ENCODE data around the gene MAU2. TPM values are rescaled to one million over a fixed set of nuclear protein-coding genes. Genes with fewer than 3 reads are reported as not detected.

Gene MAU2
- total and polyA plus RNA-seq, 10 of the 15 experiments (the other 5 are each of a cell fraction or from before 2014, with no cell fraction given): 1.8 to 47.2 (median 22.1) TPM

- FAIRE-seq (no peak), DNase-seq (ENCODE audit: low read depth, low spot score) (no peak), ATAC-seq (no peak)
- BruUV-seq (replicated peaks): no TSS peak
- Histone ChIP-seq H2AFZ (ENCODE audit: control insufficient read depth, low read depth, low read length) (no peak overlapping the region), H3K4me1 (ENCODE audit: control insufficient read depth, insufficient read depth, low read length) (no peaks in the 10 kb centered on the region), H4K20me1 (ENCODE audit: control insufficient read depth, insufficient read depth) (no peaks in the 10 kb centered on the region), H3K4me3 (no peak overlapping the region), H3K4me2 (ENCODE audit: control insufficient read depth, insufficient read depth) (no peak overlapping the region), H3K27ac (ENCODE audit: control insufficient read depth, insufficient read depth) (no peak overlapping the region), H3K27me3 (replicated peaks in 1 of 2; ENCODE audit: control insufficient read depth in 2 of 2, insufficient read depth in 2 of 2, low read length in 1 of 2) (no peaks in the 10 kb centered on the region; a peak in 2 of 4 replicates), H3K9me3 (replicated peaks; ENCODE audit: control insufficient read depth, insufficient read depth, low read length) (no peaks in the 10 kb centered on the region), H3K79me2 (ENCODE audit: control insufficient read depth, insufficient read depth, low read length) (no peaks in the 10 kb centered on the region), H3K36me3 (ENCODE audit: control insufficient read depth in 2 of 2, insufficient read depth in 2 of 2, low read length in 1 of 2) (peaks cover 0 to 3% of the 10 kb centered on the region in 2 experiments; a peak in 3 of 4 replicates), H3K9ac (ENCODE audit: control insufficient read depth, insufficient read depth, low read length) (no peak overlapping the region)
- ChIA-PET SMC1A (ENCODE audit: uncharacterized antibody, unreplicated experiment) (no interaction called here), POLR2A (no interaction called here), CTCF (no interaction called here), RAD21 (ENCODE audit: unreplicated experiment) (no interaction called here)
- no peak for TF ChIP-seq NFYB (IDR thresholded peaks at IDR 0.05; ENCODE audit: insufficient read depth, low read depth, low read length)
- no peak for TF ChIP-seq BCL3 (IDR thresholded peaks at IDR 0.05; ENCODE audit: borderline replicate concordance, insufficient read depth, low read depth, low read length, poor library complexity, severe bottlenecking)
- TF ChIP-seq E2F4 (IDR thresholded peaks at IDR 0.05; ENCODE audit: low read depth, low read length): no peak
- TF ChIP-seq BHLHE40 (IDR thresholded peaks at IDR 0.05; ENCODE audit: borderline replicate concordance in 1 of 2, low read depth in 2 of 2, low read length in 1 of 2): no peak
- no peak for TF ChIP-seq JUND (IDR thresholded peaks at IDR 0.05; ENCODE audit: low read depth, low read length)
- TF ChIP-seq TARDBP (IDR thresholded peaks at IDR 0.05; ENCODE audit: borderline replicate concordance): no peak
- no peak for TF ChIP-seq BCLAF1 (IDR thresholded peaks at IDR 0.05)
- TF ChIP-seq ETV6 (conservative IDR thresholded peaks at IDR 0.05 in 1 of 2, IDR thresholded peaks at IDR 0.05 in 1 of 2; ENCODE audit: borderline replicate concordance in 1 of 2, low read depth in 1 of 2): no peak
- no peak for TF ChIP-seq CHD2 (IDR thresholded peaks at IDR 0.05; ENCODE audit: borderline replicate concordance, low read depth, low read length)
- intact Hi-C loops (cut with micrococcal nuclease; ENCODE audit: unreplicated experiment): no loop called here
- WGBS (ENCODE audit: insufficient coverage, insufficient replicate concordance, low lambda C conversion rate, missing lambda C conversion rate): 65% methylated on average over 8 of the region's 8 CpGs
- in situ Hi-C loops (cut with MboI): no loop called here
Measured at GRCh38 chr19:19271828-19272599, 48.6 kb upstream of the MAU2 start.
